Parathyroid adenoma (tissue), 2 donors: ENCODE results near the gene VSIR.

Experiments
- H2AFZ ChIP-seq: fragments of 300-600 bp; sonication (generic); one replicate; pipeline ENCODE4 v1.7.0; 2017; ENCODE audit warnings: antibody characterized with exemption, mild to moderate bottlenecking
- H3K27ac ChIP-seq: fragments of 300-600 bp; sonication (generic); one replicate; pipeline ENCODE4 v1.7.0; 2017
- H3K27me3 ChIP-seq: fragments of 300-600 bp; sonication (generic); one replicate; pipeline ENCODE4 v1.7.0; 2017; ENCODE audit warnings: low read length; ENCODE audit not compliant: control insufficient read depth, insufficient read depth
- H3K36me3 ChIP-seq: fragments of 300-600 bp; sonication (generic); one replicate; pipeline ENCODE4 v1.7.0; 2017; ENCODE audit warnings: low read length; ENCODE audit not compliant: control insufficient read depth, insufficient read depth
- H3K4me1 ChIP-seq: fragments of 300-600 bp; sonication (generic); one replicate; pipeline ENCODE4 v1.7.0; 2017; ENCODE audit warnings: control low read depth
- H3K4me2 ChIP-seq: fragments of 300-600 bp; sonication (generic); one replicate; pipeline ENCODE4 v1.7.0; 2017; ENCODE audit warnings: low read length
- H3K4me3 ChIP-seq: fragments of 300-600 bp; sonication (generic); one replicate; pipeline ENCODE4 v1.7.0; 2017; ENCODE audit warnings: low read depth, low read length
- H3K79me2 ChIP-seq: fragments of 300-600 bp; sonication (generic); one replicate; pipeline ENCODE4 v1.7.0; 2017; ENCODE audit warnings: control low read depth
- H3K9ac ChIP-seq: fragments of 300-600 bp; sonication (generic); one replicate; pipeline ENCODE4 v1.7.0; 2017; ENCODE audit warnings: mild to moderate bottlenecking
- H3K9me3 ChIP-seq: fragments of 300-600 bp; sonication (generic); one replicate; pipeline ENCODE4 v1.7.0; 2017; ENCODE audit warnings: low read length; ENCODE audit not compliant: control insufficient read depth
- CTCF ChIP-seq: fragments of 300-600 bp; sonication (generic); IDR thresholded peaks from one replicate; pipeline ENCODE4 v1.7.0; 2017; ENCODE audit warnings: antibody characterized with exemption, mild to moderate bottlenecking
- donor health status: primary hyperparathyroidism.

VSIR gene

DNA sequence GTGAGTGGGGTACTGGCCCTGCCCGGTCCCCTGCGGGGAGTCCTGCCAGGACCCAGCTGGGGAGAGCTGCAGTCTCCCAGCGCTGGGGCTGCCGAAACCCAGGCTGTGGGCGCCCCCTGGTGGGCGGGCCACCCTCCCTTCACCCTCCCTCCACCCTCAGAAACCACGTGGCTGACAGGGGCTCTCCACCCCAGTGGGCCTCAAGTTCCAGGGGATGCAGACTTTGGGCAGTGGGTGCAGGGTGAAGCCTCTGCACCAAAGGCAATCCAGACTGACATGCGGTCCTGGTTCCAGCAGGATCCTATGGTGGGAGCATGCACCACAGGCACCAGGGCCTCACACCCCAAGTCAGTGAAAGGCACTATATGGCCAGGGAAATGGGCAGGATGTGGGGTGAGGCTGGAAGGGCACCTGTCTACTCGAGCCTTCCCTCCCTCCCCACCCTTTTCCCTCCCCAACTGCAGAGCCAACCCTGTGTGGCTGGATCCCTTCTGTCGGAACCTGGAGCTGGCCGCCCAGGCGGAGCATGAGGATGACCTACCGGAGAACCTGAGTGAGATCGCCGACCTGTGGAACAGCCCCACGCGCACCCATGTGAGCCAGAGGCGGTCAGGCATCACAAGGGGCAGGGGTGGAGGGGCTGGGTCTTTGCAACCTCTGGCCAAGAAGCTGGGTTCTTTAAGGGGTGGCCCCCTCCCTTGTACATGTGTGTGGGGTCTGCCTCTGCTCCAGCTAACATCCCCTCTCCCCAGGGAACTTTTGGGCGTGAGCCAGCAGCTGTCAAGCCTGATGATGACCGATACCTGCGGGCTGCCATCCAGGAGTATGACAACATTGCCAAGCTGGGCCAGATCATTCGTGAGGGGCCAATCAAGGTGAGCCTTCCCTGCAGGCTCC lies 38.9 kb upstream of the VSIR start:
- no peaks in the 10 kb centered on the region for H3K79me2 ChIP-seq
- no peak overlapping the region for H3K4me2 ChIP-seq
- H3K9me3 ChIP-seq = no peaks in the 10 kb centered on the region
- TF ChIP-seq CTCF = peak; percentile 71
- H3K4me1 ChIP-seq = peaks cover 15% of the 10 kb centered on the region
- H2AFZ ChIP-seq = no peak overlapping the region
- H3K9ac ChIP-seq = no peak overlapping the region
- no peak overlapping the region for H3K4me3 ChIP-seq
- no peaks in the 10 kb centered on the region for H3K27me3 ChIP-seq
- H3K36me3 ChIP-seq = no peaks in the 10 kb centered on the region
- peak overlapping the region; percentile 39 for H3K27ac ChIP-seq

GRCh38 chr10:71811351-71811750 lies 38.0 kb upstream of the VSIR start:
- no peak overlapping the region for H2AFZ ChIP-seq
- H3K4me2 ChIP-seq = no peak overlapping the region
- H3K27ac ChIP-seq = no peak overlapping the region
- no peak overlapping the region for H3K4me3 ChIP-seq
- no peak overlapping the region for H3K9ac ChIP-seq
- no peaks in the 10 kb centered on the region for H3K36me3 ChIP-seq
- H3K27me3 ChIP-seq = no peaks in the 10 kb centered on the region
- H3K9me3 ChIP-seq = no peaks in the 10 kb centered on the region
- H3K79me2 ChIP-seq = no peaks in the 10 kb centered on the region
- no peak for TF ChIP-seq CTCF
- H3K4me1 ChIP-seq = peaks cover 15% of the 10 kb centered on the region

DNA sequence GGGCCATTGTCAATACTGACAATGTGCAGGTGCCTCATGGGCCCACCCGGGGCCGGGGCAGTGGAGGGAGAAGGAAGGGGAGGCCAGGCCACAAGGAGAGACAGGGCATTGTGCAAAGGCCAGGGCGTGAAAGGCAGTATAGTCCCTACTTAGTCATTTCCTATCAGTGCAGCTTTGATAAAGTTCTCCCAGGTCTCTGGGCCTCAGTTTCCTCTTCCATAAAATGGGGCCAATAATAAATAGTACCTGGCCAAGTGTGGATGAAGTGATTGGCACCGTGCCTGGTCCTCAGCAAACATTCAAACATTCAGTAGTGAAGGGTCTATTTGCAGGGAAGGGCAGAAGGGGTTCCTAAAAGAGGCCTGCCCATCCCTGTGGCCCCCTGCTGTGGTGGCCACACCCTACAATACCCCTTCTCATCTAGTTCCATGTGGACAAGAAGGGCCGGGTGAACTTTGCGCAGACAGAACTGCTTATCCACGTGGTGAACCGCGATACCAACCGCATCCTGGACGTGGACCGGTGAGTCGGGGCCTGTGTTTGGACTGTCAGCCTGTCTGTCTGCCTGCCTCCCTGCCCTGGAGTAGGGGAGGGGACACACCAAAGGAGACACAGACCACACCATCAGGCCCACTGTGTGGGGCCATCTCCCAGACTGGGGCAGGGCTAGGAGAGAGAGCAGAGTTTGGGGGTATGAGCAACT lies 36.9 kb upstream of the VSIR start:
- no peak overlapping the region for H3K9ac ChIP-seq
- no peaks in the 10 kb centered on the region for H3K79me2 ChIP-seq
- H3K4me2 ChIP-seq = no peak overlapping the region
- H3K4me1 ChIP-seq = peaks cover 12% of the 10 kb centered on the region
- no peaks in the 10 kb centered on the region for H3K36me3 ChIP-seq
- no peak for TF ChIP-seq CTCF
- no peaks in the 10 kb centered on the region for H3K9me3 ChIP-seq
- no peak overlapping the region for H3K27ac ChIP-seq
- H3K27me3 ChIP-seq = no peaks in the 10 kb centered on the region
- H3K4me3 ChIP-seq = no peak overlapping the region
- H2AFZ ChIP-seq = no peak overlapping the region

- no peaks in the 10 kb centered on the region for H3K79me2 ChIP-seq
- H3K4me1 ChIP-seq = peaks cover 12% of the 10 kb centered on the region
- H3K9ac ChIP-seq = no peak overlapping the region
- no peaks in the 10 kb centered on the region for H3K9me3 ChIP-seq
- H3K36me3 ChIP-seq = no peaks in the 10 kb centered on the region
- no peak overlapping the region for H3K4me3 ChIP-seq
- TF ChIP-seq CTCF = no peak
- H3K4me2 ChIP-seq = no peak overlapping the region
- H3K27me3 ChIP-seq = no peaks in the 10 kb centered on the region
- H3K27ac ChIP-seq = no peak overlapping the region
- no peak overlapping the region for H2AFZ ChIP-seq
Observed at GRCh38 chr10:71809628-71810027, 36.3 kb upstream of the VSIR start.
